HepG2 (cell line): ENCODE data around the gene HLA-B. TPM values are rescaled to one million over a fixed set of nuclear protein-coding genes. Genes with fewer than 3 reads are reported as not detected.

Experiments
- ATAC-seq: fragments of 200-7000 bp; cut with Tn5 transposase; 3 replicates; pipeline ENCODE4 v1.9.1; 2020; ENCODE audit warnings: mild to moderate bottlenecking, moderate library complexity
- BruUV-seq: library from RNA; stranded (reverse); fragments of 400-500 nt; replicated peaks from 2 replicates; lab custom pipeline; 2021; lab: Mats Ljungman, UMichigan
- CTCF ChIA-PET: fragments of 300-600 bp; formaldehyde crosslinking; extraction: SDS; loops from one replicate; lab custom pipeline; 2021; ENCODE audit warnings: low total read pairs, inconsistent platforms, low intra/inter-chr PET ratio; lab: Yijun Ruan, JAX
- POLR2A ChIA-PET: fragments of 350-600 bp; sonication (Branson Sonifier 250); formaldehyde crosslinking; loops from one replicate; lab custom pipeline; 2020; ENCODE audit warnings: antibody characterized with exemption, inconsistent platforms; lab: Yijun Ruan, JAX
- DNase-seq: peaks from one replicate; pipeline ENCODE4 v3.0.0-alpha.2; 2015; ENCODE audit warnings: low spot score
- FAIRE-seq: peaks from 3 replicates; lab custom pipeline; 2011; peaks lifted over from hg19 to GRCh38; lab: Jason Lieb, UNC
- H2AFZ ChIP-seq: one replicate; pipeline ENCODE4 v1.6.1; 2011; ENCODE audit warnings: low read length, inconsistent platforms
- H3K27ac ChIP-seq: fragments of 300-600 bp; 3 replicates; pipeline ENCODE4 v1.8.0; 2011; ENCODE audit warnings: mixed run types, mild to moderate bottlenecking, mixed read lengths, low read length, inconsistent platforms; ENCODE audit not compliant: insufficient read depth; ENCODE audit errors: extremely low read length
- H3K27me3 ChIP-seq, 2 experiments: fragments of 200-600 bp in 1 of 2; 2 replicates in 1 of 2; 3 replicates in 1 of 2; pipeline versions ENCODE4 v1.6.0 to v1.8.0; 2011; ENCODE audit warnings: low read length in 2 of 2, mild to moderate bottlenecking in 2 of 2, moderate library complexity in 2 of 2, inconsistent platforms in 1 of 2; ENCODE audit not compliant: insufficient read depth in 2 of 2, control insufficient read depth in 1 of 2
- H3K36me3 ChIP-seq, 2 experiments: fragments of 200-600 bp in 1 of 2; replicated peaks in 1 of 2; 2 replicates in 1 of 2; 3 replicates in 1 of 2; pipeline versions ENCODE4 v1.5.1 to v1.8.0; 2011; ENCODE audit warnings: low read length in 2 of 2, inconsistent platforms in 1 of 2; ENCODE audit not compliant: insufficient read depth in 2 of 2, control insufficient read depth in 1 of 2
- H3K4me1 ChIP-seq: 2 replicates; pipeline ENCODE4 v1.5.1; 2012; ENCODE audit warnings: low read length, inconsistent platforms; ENCODE audit not compliant: insufficient read depth
- H3K4me2 ChIP-seq: 2 replicates; pipeline ENCODE4 v1.6.0; 2011; ENCODE audit warnings: low read depth, low read length, inconsistent platforms
- H3K4me3 ChIP-seq, 3 experiments: fragments of 200-600 bp in 1 of 3; sonication (generic), shearing (Covaris generic) in 1 of 3; replicated peaks in 1 of 3; 2 replicates each; pipeline ENCODE4 v1.5.1; 2011 to 2016; ENCODE audit warnings: low read length in 3 of 3, inconsistent platforms in 2 of 3, low read depth in 2 of 3, mild to moderate bottlenecking in 2 of 3, control low read depth in 1 of 3, mixed read lengths in 1 of 3; ENCODE audit not compliant: insufficient read depth in 1 of 3
- H3K79me2 ChIP-seq: one replicate; pipeline ENCODE4 v1.6.1; 2011; ENCODE audit warnings: low read length, inconsistent platforms; ENCODE audit not compliant: insufficient read depth
- H3K9ac ChIP-seq: 2 replicates; pipeline ENCODE4 v1.6.0; 2011; ENCODE audit warnings: mild to moderate bottlenecking, low read depth, low read length, inconsistent platforms; ENCODE audit not compliant: insufficient read depth
- H3K9me3 ChIP-seq: 2 replicates; pipeline ENCODE4 v1.5.1; 2012; ENCODE audit warnings: mild to moderate bottlenecking, low read length
- H4K20me1 ChIP-seq: 2 replicates; pipeline ENCODE4 v1.6.0; 2011; ENCODE audit warnings: inconsistent platforms, mild to moderate bottlenecking, low read length, moderate library complexity; ENCODE audit not compliant: insufficient read depth
- CERS6 ChIP-seq: sonication (generic); formaldehyde crosslinking; IDR thresholded peaks from 2 replicates; pipeline ENCODE4 v1.5.0; 2020; ENCODE audit warnings: missing genetic modification reagents
- ELF4 ChIP-seq: sonication (generic); formaldehyde crosslinking; IDR thresholded peaks from 2 replicates; pipeline ENCODE4 v1.5.0; 2020; ENCODE audit warnings: missing genetic modification reagents, mild to moderate bottlenecking, moderate library complexity, borderline replicate concordance
- JARID2 ChIP-seq: sonication (generic); formaldehyde crosslinking; IDR thresholded peaks from 2 replicates; pipeline ENCODE4 v1.8.1; 2023; ENCODE audit warnings: missing genetic modification reagents, inconsistent platforms; ENCODE audit not compliant: insufficient replicate concordance
- KDM6A ChIP-seq: IDR thresholded peaks from 2 replicates; pipeline ENCODE4 v1.6.1; 2016; ENCODE audit warnings: low read depth
- MXI1 ChIP-seq: IDR thresholded peaks from 3 replicates; pipeline ENCODE4 v1.6.1; 2012; ENCODE audit warnings: low read depth, low read length, inconsistent platforms, borderline replicate concordance
- NFRKB ChIP-seq: fragments of 450-650 bp; IDR thresholded peaks from 2 replicates; pipeline ENCODE4 v1.6.1; 2017
- NKX3-1 ChIP-seq: sonication (generic); formaldehyde crosslinking; IDR thresholded peaks from 2 replicates; pipeline ENCODE4 v1.5.0; 2020; ENCODE audit warnings: missing genetic modification reagents
- NR2F6 ChIP-seq, 2 experiments: IDR thresholded peaks; 2 replicates each; pipeline ENCODE4 v1.6.1; 2016; ENCODE audit warnings: antibody characterized with exemption in 1 of 2, mild to moderate bottlenecking in 1 of 2
- RBFOX2 ChIP-seq: fragments of 200-400 bp; formaldehyde crosslinking; IDR thresholded peaks from 2 replicates; pipeline ENCODE4 v1.6.1; 2017; ENCODE audit warnings: low read depth, mild to moderate bottlenecking, low read length
- RXRB ChIP-seq: IDR thresholded peaks from 2 replicates; pipeline ENCODE4 v1.6.1; 2016; ENCODE audit warnings: borderline replicate concordance, missing genetic modification reagents, missing compliant biosample characterization
- ZNF350 ChIP-seq: sonication (generic); formaldehyde crosslinking; IDR thresholded peaks from 2 replicates; pipeline ENCODE4 v1.4.0; 2020; ENCODE audit warnings: mild to moderate bottlenecking, low read depth, missing genetic modification reagents, borderline replicate concordance
- WGBS: methylation state at CpG from one replicate; pipeline ENCODE4 v1.1.6; 2017; ENCODE audit warnings: low lambda C conversion rate; 5-methylcytosine and 5-hydroxymethylcytosine counted together
- in situ Hi-C: cut with HindIII; loops from 2 replicates; pipeline ENCODE4 v1.10.0; 2017; ENCODE audit warnings: low pct_unique_long_range_greater_than_20kb; ENCODE audit not compliant: extremely low pct_ligation_motif_present
- intact Hi-C: fragments of 100-400 bp; cut with micrococcal nuclease; formaldehyde crosslinking; loops from one replicate; pipeline ENCODE4 v1.10.0; 2022; ENCODE audit not compliant: unreplicated experiment
- polyA plus RNA-seq, 8 experiments: library from polyadenylated mRNA; depleted of rRNA in 3 of 8; stranded (reverse) in 7 of 8; unstranded in 1 of 8; fragments of >200 nt; fragmentation: Illumina TruSeq in 4 of 8; extraction: Trizol in 4 of 8; gene quantifications; 2 replicates each; pipeline versions ENCODE4 v1.2.1 to v1.2.3, GENCODE V29; 2011 to 2016; ENCODE audit warnings: low read depth in 4 of 8, missing spikeins in 1 of 8, mixed read lengths in 1 of 8; ENCODE audit not compliant: insufficient read depth in 1 of 8
- total RNA-seq, 5 experiments: library from RNA; depleted of rRNA; stranded (reverse); fragments of >200 nt; fragmentation: Illumina TruSeq; extraction: Trizol; gene quantifications; 2 replicates each; pipeline ENCODE4 v1.2.3, GENCODE V29; 2016; ENCODE audit warnings: low read depth in 1 of 5
- TF ChIP-seq, protein P1 (sequence below): sonication (generic); formaldehyde crosslinking; IDR thresholded peaks from 2 replicates; pipeline ENCODE4 v1.4.0; 2020; ENCODE audit warnings: missing genetic modification reagents
- TF ChIP-seq, protein P2 (sequence below): sonication (generic); formaldehyde crosslinking; IDR thresholded peaks from 2 replicates; pipeline ENCODE4 v1.4.0; 2020; ENCODE audit warnings: mild to moderate bottlenecking, missing genetic modification reagents
- TF ChIP-seq, protein P3 (sequence below): sonication (generic); formaldehyde crosslinking; IDR thresholded peaks from 2 replicates; pipeline ENCODE4 v1.4.0; 2020; ENCODE audit warnings: mild to moderate bottlenecking, low read depth, missing genetic modification reagents
- TF ChIP-seq, protein P4 (sequence below): sonication (generic); formaldehyde crosslinking; IDR thresholded peaks from 2 replicates; pipeline ENCODE4 v1.9.0; 2021; ENCODE audit warnings: missing genetic modification reagents, borderline replicate concordance

HLA-B gene
- total and polyA plus RNA-seq, 2 of the 13 experiments (the other 11 are each of a cell fraction or from before 2014, with no cell fraction given), result 35.3 to 88.9 TPM

DNA sequence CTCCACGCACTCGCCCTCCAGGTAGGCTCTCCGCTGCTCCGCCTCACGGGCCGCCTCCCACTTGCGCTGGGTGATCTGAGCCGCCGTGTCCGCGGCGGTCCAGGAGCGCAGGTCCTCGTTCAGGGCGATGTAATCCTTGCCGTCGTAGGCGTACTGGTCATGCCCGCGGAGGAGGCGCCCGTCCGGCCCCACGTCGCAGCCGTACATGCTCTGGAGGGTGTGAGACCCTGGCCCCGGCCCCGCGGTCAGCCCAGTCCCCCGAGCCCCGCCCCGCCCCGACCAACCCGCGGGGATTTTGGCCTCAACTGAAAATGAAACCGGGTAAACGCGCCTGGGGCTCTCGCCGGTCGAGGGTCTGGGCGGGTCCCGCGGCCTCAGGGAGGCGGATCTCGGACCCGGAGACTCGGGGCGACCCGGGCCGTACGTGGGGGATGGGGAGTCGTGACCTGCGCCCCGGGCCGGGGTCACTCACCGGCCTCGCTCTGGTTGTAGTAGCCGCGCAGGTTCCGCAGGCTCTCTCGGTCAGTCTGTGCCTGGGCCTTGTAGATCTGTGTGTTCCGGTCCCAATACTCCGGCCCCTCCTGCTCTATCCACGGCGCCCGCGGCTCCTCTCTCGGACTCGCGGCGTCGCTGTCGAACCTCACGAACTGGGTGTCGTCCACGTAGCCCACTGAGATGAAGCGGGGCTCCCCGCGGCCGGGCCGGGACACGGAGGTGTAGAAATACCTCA lies 598 bp downstream of the HLA-B start:
- Histone ChIP-seq H3K4me1 (no peaks in the 10 kb centered on the region), H3K9me3 (no peaks in the 10 kb centered on the region), H3K79me2 (no peaks in the 10 kb centered on the region), H3K4me3 (peak overlapping the region; percentile 55 to 71 (median 59); a peak in 5 of 6 replicates), H2AFZ (no peak overlapping the region), H3K27me3 (peaks cover 0 to 25% of the 10 kb centered on the region in 2 experiments; a peak in 2 of 5 replicates), H4K20me1 (no peaks in the 10 kb centered on the region), H3K4me2 (peak overlapping the region; percentile 62), H3K27ac (no peak overlapping the region), H3K9ac (0 out of 2 replicates have a peak overlapping the region, but pooled peaks have one; percentile 56), H3K36me3 (no peaks in the 10 kb centered on the region)
- DNase-seq, result no peak
- intact Hi-C loops, result no loop called here
- no peak for TF ChIP-seq KDM6A (CRISPR knock-in tag)
- no peak for TF ChIP-seq CERS6 (CRISPR knock-in tag)
- TF ChIP-seq RXRB, result no peak
- TF ChIP-seq, protein P1, sequence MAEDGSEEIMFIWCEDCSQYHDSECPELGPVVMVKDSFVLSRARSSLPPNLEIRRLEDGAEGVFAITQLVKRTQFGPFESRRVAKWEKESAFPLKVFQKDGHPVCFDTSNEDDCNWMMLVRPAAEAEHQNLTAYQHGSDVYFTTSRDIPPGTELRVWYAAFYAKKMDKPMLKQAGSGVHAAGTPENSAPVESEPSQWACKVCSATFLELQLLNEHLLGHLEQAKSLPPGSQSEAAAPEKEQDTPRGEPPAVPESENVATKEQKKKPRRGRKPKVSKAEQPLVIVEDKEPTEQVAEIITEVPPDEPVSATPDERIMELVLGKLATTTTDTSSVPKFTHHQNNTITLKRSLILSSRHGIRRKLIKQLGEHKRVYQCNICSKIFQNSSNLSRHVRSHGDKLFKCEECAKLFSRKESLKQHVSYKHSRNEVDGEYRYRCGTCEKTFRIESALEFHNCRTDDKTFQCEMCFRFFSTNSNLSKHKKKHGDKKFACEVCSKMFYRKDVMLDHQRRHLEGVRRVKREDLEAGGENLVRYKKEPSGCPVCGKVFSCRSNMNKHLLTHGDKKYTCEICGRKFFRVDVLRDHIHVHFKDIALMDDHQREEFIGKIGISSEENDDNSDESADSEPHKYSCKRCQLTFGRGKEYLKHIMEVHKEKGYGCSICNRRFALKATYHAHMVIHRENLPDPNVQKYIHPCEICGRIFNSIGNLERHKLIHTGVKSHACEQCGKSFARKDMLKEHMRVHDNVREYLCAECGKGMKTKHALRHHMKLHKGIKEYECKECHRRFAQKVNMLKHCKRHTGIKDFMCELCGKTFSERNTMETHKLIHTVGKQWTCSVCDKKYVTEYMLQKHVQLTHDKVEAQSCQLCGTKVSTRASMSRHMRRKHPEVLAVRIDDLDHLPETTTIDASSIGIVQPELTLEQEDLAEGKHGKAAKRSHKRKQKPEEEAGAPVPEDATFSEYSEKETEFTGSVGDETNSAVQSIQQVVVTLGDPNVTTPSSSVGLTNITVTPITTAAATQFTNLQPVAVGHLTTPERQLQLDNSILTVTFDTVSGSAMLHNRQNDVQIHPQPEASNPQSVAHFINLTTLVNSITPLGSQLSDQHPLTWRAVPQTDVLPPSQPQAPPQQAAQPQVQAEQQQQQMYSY, result no peak
- TF ChIP-seq RBFOX2, result no peak
- TF ChIP-seq ELF4, result no peak
- no peak for TF ChIP-seq NFRKB
- no peak for TF ChIP-seq ZNF350
- TF ChIP-seq, protein P2, sequence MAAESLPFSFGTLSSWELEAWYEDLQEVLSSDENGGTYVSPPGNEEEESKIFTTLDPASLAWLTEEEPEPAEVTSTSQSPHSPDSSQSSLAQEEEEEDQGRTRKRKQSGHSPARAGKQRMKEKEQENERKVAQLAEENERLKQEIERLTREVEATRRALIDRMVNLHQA (CRISPR knock-in tag), result no peak
- no peak for TF ChIP-seq NKX3-1 (CRISPR knock-in tag)
- no peak for TF ChIP-seq JARID2 (CRISPR knock-in tag)
- no peak for TF ChIP-seq MXI1
- TF ChIP-seq, protein P3, sequence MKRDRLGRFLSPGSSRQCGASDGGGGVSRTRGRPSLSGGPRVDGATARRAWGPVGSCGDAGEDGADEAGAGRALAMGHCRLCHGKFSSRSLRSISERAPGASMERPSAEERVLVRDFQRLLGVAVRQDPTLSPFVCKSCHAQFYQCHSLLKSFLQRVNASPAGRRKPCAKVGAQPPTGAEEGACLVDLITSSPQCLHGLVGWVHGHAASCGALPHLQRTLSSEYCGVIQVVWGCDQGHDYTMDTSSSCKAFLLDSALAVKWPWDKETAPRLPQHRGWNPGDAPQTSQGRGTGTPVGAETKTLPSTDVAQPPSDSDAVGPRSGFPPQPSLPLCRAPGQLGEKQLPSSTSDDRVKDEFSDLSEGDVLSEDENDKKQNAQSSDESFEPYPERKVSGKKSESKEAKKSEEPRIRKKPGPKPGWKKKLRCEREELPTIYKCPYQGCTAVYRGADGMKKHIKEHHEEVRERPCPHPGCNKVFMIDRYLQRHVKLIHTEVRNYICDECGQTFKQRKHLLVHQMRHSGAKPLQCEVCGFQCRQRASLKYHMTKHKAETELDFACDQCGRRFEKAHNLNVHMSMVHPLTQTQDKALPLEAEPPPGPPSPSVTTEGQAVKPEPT (CRISPR knock-in tag), result no peak
- no peak for TF ChIP-seq NR2F6 (IDR thresholded peaks at IDR 0.05)
- no peak for TF ChIP-seq NR2F6 (CRISPR knock-in tag; IDR thresholded peaks at IDR 0.05)
- TF ChIP-seq, protein P4, sequence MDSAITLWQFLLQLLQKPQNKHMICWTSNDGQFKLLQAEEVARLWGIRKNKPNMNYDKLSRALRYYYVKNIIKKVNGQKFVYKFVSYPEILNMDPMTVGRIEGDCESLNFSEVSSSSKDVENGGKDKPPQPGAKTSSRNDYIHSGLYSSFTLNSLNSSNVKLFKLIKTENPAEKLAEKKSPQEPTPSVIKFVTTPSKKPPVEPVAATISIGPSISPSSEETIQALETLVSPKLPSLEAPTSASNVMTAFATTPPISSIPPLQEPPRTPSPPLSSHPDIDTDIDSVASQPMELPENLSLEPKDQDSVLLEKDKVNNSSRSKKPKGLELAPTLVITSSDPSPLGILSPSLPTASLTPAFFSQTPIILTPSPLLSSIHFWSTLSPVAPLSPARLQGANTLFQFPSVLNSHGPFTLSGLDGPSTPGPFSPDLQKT (CRISPR knock-in tag), result no peak
- WGBS, result 55% methylated on average over 59 of the region's 83 CpGs
- ChIA-PET CTCF (no interaction called here), POLR2A (no interaction called here)
- in situ Hi-C loops, result loop anchor here (25.0 kb wide), 1 partner anchor 1469 kb away; no protein-coding TSS in a partner anchor
- BruUV-seq, result no TSS peak
- FAIRE-seq, result no peak
- peak; percentile 36 for ATAC-seq
